ENCODE measurements around the gene STMN3.

DNA sequence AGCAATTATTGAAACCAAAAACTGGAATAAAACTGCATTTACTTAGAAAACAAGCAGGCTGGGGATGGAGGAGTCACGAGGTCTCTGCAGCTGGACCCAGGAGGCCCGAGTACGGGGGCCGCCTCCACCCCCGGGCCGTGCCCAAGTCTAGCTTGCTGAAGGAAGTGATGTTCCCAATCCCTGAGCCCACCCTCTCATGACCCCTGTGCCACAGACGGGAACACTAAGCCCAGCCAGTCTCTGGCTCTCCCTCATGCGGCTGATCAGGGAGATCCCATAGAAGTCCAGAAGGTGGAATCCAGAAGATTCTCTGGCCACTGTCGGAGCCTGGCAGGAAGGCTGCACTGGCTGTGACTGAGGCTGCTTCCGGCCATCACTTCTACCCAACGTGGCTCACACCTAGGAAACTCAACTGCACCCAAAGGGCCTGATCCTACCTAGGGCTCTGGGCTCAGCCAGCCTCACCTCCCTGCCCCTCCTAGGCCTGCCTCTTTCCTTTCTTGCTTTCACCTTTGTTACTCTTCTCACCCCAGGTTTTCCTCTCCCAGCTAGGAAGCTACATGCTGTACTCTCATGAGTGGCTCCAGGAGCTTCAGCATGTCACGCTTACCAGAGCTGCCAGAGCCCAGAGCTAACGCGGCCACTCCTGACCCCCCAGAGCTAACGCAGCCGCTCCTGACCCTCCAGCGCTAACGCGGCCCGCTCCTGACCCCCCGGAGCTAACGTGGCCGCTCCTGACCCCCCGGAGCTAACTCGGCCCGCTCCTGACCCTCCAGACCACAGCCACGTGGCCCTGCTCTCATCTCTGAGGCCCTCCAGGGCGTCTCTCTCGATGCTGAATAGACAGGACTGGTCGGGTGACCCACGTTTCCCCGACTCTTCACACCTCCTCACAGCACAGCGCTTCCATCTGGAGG lies 54.5 kb downstream of the STMN3 start:
- TF ChIP-seq POLR2A (IDR thresholded peaks at IDR 0.05) = no peak
- TF ChIP-seq, protein P1, sequence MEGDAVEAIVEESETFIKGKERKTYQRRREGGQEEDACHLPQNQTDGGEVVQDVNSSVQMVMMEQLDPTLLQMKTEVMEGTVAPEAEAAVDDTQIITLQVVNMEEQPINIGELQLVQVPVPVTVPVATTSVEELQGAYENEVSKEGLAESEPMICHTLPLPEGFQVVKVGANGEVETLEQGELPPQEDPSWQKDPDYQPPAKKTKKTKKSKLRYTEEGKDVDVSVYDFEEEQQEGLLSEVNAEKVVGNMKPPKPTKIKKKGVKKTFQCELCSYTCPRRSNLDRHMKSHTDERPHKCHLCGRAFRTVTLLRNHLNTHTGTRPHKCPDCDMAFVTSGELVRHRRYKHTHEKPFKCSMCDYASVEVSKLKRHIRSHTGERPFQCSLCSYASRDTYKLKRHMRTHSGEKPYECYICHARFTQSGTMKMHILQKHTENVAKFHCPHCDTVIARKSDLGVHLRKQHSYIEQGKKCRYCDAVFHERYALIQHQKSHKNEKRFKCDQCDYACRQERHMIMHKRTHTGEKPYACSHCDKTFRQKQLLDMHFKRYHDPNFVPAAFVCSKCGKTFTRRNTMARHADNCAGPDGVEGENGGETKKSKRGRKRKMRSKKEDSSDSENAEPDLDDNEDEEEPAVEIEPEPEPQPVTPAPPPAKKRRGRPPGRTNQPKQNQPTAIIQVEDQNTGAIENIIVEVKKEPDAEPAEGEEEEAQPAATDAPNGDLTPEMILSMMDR (IDR thresholded peaks at IDR 0.05) = no peak
